ENCODE results near the gene PIR. TPM values are rescaled to one million over a fixed set of nuclear protein-coding genes. Genes with fewer than 3 reads are reported as not detected.

Gene PIR
- total RNA-seq (1 to 10 TPM; 1.9 to 2.6 TPM), polyA plus RNA-seq (0.22 TPM)

- Histone ChIP-seq H3K4me3 (ENCODE audit: low read length) (peak within 1 kb of the TSS; percentile 41), H3K27me3 (ENCODE audit: insufficient read depth, low read length, poor library complexity, severe bottlenecking) (no peaks in the 10 kb centered on the region), H3K4me1 (ENCODE audit: insufficient read depth, low read length) (no peaks in the 10 kb centered on the region), H3K9me3 (ENCODE audit: low read length) (no peaks in the 10 kb centered on the region), H3K36me3 (ENCODE audit: insufficient read depth, low read length) (no peaks in the 10 kb centered on the region), H3K27ac (ENCODE audit: low read depth, low read length) (no peak within 1 kb of the TSS)
- POLR2A ChIA-PET, result no interaction called here
- H3K27ac Mint-ChIP-seq, result peak within 1 kb of the TSS in 3 of 8 donors; percentile 8 to 63 (median 53)
- H3K4me3 Mint-ChIP-seq, result peak within 1 kb of the TSS; percentile 70 to 83 (median 78)
- H3K27me3 Mint-ChIP-seq, result peaks cover 0 to 23% of the 10 kb centered on the region in 2 donors
- H3K36me3 Mint-ChIP-seq, result no peaks in the 10 kb centered on the region
- H3K4me1 Mint-ChIP-seq, result peaks cover 2 to 13% (median 4%) of the 10 kb centered on the region in 3 donors
- DNase-seq, result peak in 4 of 5 donors; percentile 1 to 46 (median 14)
- CTCF ChIA-PET, result no interaction called here
- H3K9me3 Mint-ChIP-seq, result no peaks in the 10 kb centered on the region
Observed at GRCh38 chrX:15493118-15493962, at the start of gene PIR. Gene PIR, minus strand, starts transcription at chrX:15493333. Its CDS starts 2,076 bp downstream, at chrX:15491257.

DNA sequence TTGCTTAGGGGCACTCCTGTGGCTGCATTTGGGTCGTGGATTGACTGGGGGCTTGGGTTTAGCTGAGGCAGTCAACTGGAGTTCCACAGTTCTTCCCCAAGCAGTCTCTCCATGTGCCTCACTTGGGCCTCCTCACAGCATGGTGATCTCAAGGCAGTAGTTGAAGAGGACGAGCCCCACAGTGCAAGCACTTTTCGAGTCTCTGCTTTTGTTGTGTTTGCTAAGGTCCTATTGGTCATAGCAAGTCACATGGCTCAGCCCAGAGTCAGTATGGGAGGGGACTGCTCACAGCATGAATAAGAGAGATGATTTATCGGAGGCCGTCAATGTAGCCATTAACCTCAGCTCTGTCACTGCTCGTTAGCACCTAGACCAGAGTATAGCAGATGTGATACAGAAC is 37.2 kb upstream of the PIR start:
- POLR2A ChIA-PET, result no interaction called here
- no peak for DNase-seq
- Mint-ChIP-seq H3K36me3 (no peaks in the 10 kb centered on the region), H3K27ac (no peak overlapping the region), H3K27me3 (peaks cover 11 to 13% of the 10 kb centered on the region in 2 donors), H3K9me3 (no peaks in the 10 kb centered on the region), H3K4me1 (no peaks in the 10 kb centered on the region), H3K4me3 (no peak overlapping the region)
- H3K9me3 ChIP-seq (ENCODE audit: low read length), result no peaks in the 10 kb centered on the region
- H3K4me1 ChIP-seq (ENCODE audit: insufficient read depth, low read length), result no peaks in the 10 kb centered on the region
- CTCF ChIA-PET, result no interaction called here
- no peak overlapping the region for H3K27ac ChIP-seq (ENCODE audit: low read depth, low read length)
- H3K36me3 ChIP-seq (ENCODE audit: insufficient read depth, low read length), result no peaks in the 10 kb centered on the region
- H3K27me3 ChIP-seq (ENCODE audit: insufficient read depth, low read length, poor library complexity, severe bottlenecking), result no peaks in the 10 kb centered on the region
- no peak overlapping the region for H3K4me3 ChIP-seq (ENCODE audit: low read length)

DNA sequence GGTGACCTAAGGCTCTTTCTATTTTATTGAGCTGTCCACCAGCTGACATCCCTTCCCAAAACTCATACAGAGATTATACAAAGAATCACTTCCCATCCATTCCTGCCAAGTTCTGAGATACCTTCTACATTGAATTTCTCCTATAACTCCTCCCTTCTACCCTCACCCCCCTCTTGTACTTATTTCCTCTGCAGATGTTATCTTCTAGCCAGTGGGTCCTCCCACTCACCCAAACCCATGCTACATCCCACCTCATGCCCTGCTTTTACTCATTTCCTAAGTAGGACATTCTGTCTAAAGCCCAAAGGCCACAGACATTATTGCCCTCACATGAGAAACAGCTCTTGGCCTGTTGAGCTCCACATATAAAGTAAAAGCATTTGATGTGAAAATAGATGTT is 36.0 kb upstream of the PIR start:
- H3K27ac ChIP-seq (ENCODE audit: low read depth, low read length), result no peak overlapping the region
- Mint-ChIP-seq H3K27me3 (peaks cover 11 to 12% of the 10 kb centered on the region in 2 donors), H3K27ac (no peak overlapping the region), H3K9me3 (no peaks in the 10 kb centered on the region), H3K4me1 (no peaks in the 10 kb centered on the region), H3K36me3 (no peaks in the 10 kb centered on the region), H3K4me3 (no peak overlapping the region)
- H3K4me3 ChIP-seq (ENCODE audit: low read length), result no peak overlapping the region
- H3K9me3 ChIP-seq (ENCODE audit: low read length), result no peaks in the 10 kb centered on the region
- ChIA-PET POLR2A (no interaction called here), CTCF (no interaction called here)
- H3K27me3 ChIP-seq (ENCODE audit: insufficient read depth, low read length, poor library complexity, severe bottlenecking), result no peaks in the 10 kb centered on the region
- no peak for DNase-seq
- no peaks in the 10 kb centered on the region for H3K4me1 ChIP-seq (ENCODE audit: insufficient read depth, low read length)
- no peaks in the 10 kb centered on the region for H3K36me3 ChIP-seq (ENCODE audit: insufficient read depth, low read length)

DNA sequence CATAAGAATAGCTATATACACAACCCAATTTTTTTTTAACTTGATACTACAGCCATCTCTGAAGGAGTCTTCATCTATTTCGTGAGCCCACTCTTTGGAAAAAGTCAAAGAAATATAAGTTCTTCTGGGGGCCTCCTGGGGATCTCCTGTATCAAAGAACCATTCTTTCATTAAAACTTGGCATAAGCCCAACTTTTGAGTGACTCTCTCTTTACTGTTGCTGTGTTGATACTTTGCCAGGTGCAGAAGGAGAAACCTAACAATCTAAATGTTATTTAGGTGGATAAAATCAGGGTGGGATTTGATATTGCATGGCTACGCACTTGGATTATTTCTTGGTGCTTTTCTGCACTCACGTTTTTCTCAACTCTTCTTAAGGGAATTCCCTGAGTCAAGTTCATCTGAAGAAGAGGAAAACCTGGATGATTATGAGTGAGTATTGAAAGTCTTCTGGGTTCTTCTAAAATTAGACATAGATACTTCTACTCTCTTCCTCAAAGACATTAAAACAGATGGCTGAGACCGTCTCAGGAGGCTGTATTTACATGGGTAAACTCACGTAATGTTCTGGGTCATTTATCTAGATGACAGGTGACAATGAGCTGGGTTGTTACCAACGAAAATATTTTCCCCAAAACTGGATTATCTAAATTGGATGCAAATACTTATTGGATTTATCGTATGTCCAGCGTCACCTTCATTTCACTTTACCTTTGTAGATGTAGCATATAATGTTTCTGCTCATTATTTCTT is 32.7 kb upstream of the PIR start:
- no peaks in the 10 kb centered on the region for H3K4me1 ChIP-seq (ENCODE audit: insufficient read depth, low read length)
- H3K9me3 Mint-ChIP-seq, result no peaks in the 10 kb centered on the region
- H3K9me3 ChIP-seq (ENCODE audit: low read length), result no peaks in the 10 kb centered on the region
- H3K27me3 Mint-ChIP-seq, result peaks cover 9 to 21% of the 10 kb centered on the region in 2 donors
- CTCF ChIA-PET, result no interaction called here
- H3K4me3 ChIP-seq (ENCODE audit: low read length), result no peak overlapping the region
- H3K4me3 Mint-ChIP-seq, result no peak overlapping the region
- H3K27ac ChIP-seq (ENCODE audit: low read depth, low read length), result no peak overlapping the region
- no peaks in the 10 kb centered on the region for H3K36me3 Mint-ChIP-seq
- no peaks in the 10 kb centered on the region for H3K36me3 ChIP-seq (ENCODE audit: insufficient read depth, low read length)
- H3K27ac Mint-ChIP-seq, result no peak overlapping the region
- POLR2A ChIA-PET, result no interaction called here
- DNase-seq, result no peak
- H3K4me1 Mint-ChIP-seq, result no peaks in the 10 kb centered on the region
- H3K27me3 ChIP-seq (ENCODE audit: insufficient read depth, low read length, poor library complexity, severe bottlenecking), result no peaks in the 10 kb centered on the region

DNA sequence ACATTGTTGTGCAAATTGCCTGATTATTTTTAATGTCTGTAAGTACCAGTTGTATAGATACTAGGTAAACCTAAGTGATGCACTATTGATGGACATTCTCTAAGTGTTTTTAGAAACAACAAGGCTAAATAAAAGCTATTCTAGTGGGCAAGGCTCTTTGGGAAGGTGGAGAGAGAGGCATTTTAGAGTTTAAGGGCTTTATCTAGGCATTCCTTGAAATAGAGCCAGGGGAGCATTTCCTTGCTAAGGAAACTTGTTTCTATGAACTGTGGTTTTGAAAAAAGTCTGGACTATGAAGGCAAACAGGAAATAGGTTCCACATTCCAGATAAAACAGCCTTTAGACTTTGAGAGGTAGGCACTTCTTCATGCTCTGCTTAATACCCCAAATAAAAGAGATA is 31.3 kb upstream of the PIR start:
- no peak overlapping the region for H3K4me3 Mint-ChIP-seq
- Histone ChIP-seq H3K27ac (ENCODE audit: low read depth, low read length) (no peak overlapping the region), H3K4me1 (ENCODE audit: insufficient read depth, low read length) (no peaks in the 10 kb centered on the region), H3K9me3 (ENCODE audit: low read length) (no peaks in the 10 kb centered on the region), H3K4me3 (ENCODE audit: low read length) (no peak overlapping the region), H3K36me3 (ENCODE audit: insufficient read depth, low read length) (no peaks in the 10 kb centered on the region), H3K27me3 (ENCODE audit: insufficient read depth, low read length, poor library complexity, severe bottlenecking) (no peaks in the 10 kb centered on the region)
- no peaks in the 10 kb centered on the region for H3K9me3 Mint-ChIP-seq
- H3K27me3 Mint-ChIP-seq, result peaks cover 9 to 21% of the 10 kb centered on the region in 2 donors
- ChIA-PET CTCF (no interaction called here), POLR2A (no interaction called here)
- no peak for DNase-seq
- no peak overlapping the region for H3K27ac Mint-ChIP-seq
- no peaks in the 10 kb centered on the region for H3K36me3 Mint-ChIP-seq
- no peaks in the 10 kb centered on the region for H3K4me1 Mint-ChIP-seq

DNA sequence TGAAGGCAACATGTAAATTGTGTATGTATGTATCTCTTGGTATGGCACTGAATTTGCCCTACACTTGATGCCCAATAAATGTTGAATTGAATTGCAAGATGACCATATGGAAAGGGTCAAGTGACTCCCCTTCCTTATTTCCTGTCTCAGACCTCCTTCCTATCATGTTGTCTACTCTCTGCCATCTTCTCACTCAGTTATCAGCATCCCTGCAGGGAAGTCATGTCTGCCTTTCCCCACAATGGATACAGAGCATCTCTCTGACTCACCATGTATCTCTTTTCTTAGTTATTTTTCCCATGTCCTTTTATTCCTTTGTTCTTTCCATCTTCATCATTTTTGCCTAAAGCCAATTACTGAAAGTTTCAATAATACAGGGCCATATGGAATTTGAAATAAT is 30.0 kb upstream of the PIR start:
- Mint-ChIP-seq H3K4me1 (no peaks in the 10 kb centered on the region), H3K27me3 (peaks cover 7 to 21% of the 10 kb centered on the region in 2 donors), H3K27ac (no peak overlapping the region), H3K9me3 (no peaks in the 10 kb centered on the region), H3K36me3 (no peaks in the 10 kb centered on the region), H3K4me3 (no peak overlapping the region)
- Histone ChIP-seq H3K27me3 (ENCODE audit: insufficient read depth, low read length, poor library complexity, severe bottlenecking) (no peaks in the 10 kb centered on the region), H3K9me3 (ENCODE audit: low read length) (no peaks in the 10 kb centered on the region), H3K27ac (ENCODE audit: low read depth, low read length) (no peak overlapping the region), H3K4me3 (ENCODE audit: low read length) (no peak overlapping the region), H3K36me3 (ENCODE audit: insufficient read depth, low read length) (no peaks in the 10 kb centered on the region), H3K4me1 (ENCODE audit: insufficient read depth, low read length) (no peaks in the 10 kb centered on the region)
- ChIA-PET POLR2A (no interaction called here), CTCF (no interaction called here)
- no peak for DNase-seq

- H3K4me3 Mint-ChIP-seq, result no peak overlapping the region
- Histone ChIP-seq H3K36me3 (ENCODE audit: insufficient read depth, low read length) (no peaks in the 10 kb centered on the region), H3K27me3 (ENCODE audit: insufficient read depth, low read length, poor library complexity, severe bottlenecking) (no peaks in the 10 kb centered on the region), H3K4me1 (ENCODE audit: insufficient read depth, low read length) (no peaks in the 10 kb centered on the region), H3K9me3 (ENCODE audit: low read length) (no peaks in the 10 kb centered on the region), H3K27ac (ENCODE audit: low read depth, low read length) (no peak overlapping the region), H3K4me3 (ENCODE audit: low read length) (no peak overlapping the region)
- ChIA-PET POLR2A (no interaction called here), CTCF (no interaction called here)
- no peaks in the 10 kb centered on the region for H3K4me1 Mint-ChIP-seq
- H3K9me3 Mint-ChIP-seq, result no peaks in the 10 kb centered on the region
- DNase-seq, result no peak
- peak overlapping the region in 1 of 8 donors; percentile 41 for H3K27ac Mint-ChIP-seq
- H3K27me3 Mint-ChIP-seq, result peaks cover 6 to 21% of the 10 kb centered on the region in 2 donors
- H3K36me3 Mint-ChIP-seq, result no peaks in the 10 kb centered on the region
Observed at GRCh38 chrX:15522464-15522863, 29.3 kb upstream of the PIR start.

GRCh38 chrX:15515931-15516330 is 22.8 kb upstream of the PIR start:
- H3K4me1 ChIP-seq (ENCODE audit: insufficient read depth, low read length), result no peaks in the 10 kb centered on the region
- no peaks in the 10 kb centered on the region for H3K27me3 ChIP-seq (ENCODE audit: insufficient read depth, low read length, poor library complexity, severe bottlenecking)
- Mint-ChIP-seq H3K27me3 (peaks cover 3 to 8% of the 10 kb centered on the region in 2 donors), H3K36me3 (no peaks in the 10 kb centered on the region), H3K9me3 (no peaks in the 10 kb centered on the region), H3K4me3 (no peak overlapping the region), H3K4me1 (no peaks in the 10 kb centered on the region), H3K27ac (no peak overlapping the region)
- H3K9me3 ChIP-seq (ENCODE audit: low read length), result no peaks in the 10 kb centered on the region
- H3K27ac ChIP-seq (ENCODE audit: low read depth, low read length), result no peak overlapping the region
- ChIA-PET CTCF (no interaction called here), POLR2A (no interaction called here)
- H3K4me3 ChIP-seq (ENCODE audit: low read length), result no peak overlapping the region
- DNase-seq, result no peak
- no peaks in the 10 kb centered on the region for H3K36me3 ChIP-seq (ENCODE audit: insufficient read depth, low read length)

All from CD8-positive, alpha-beta memory T cell (primary cell).